ENCODE measurements around the gene CORO1C. TPM values are rescaled to one million over a fixed set of nuclear protein-coding genes. Genes with fewer than 3 reads are reported as not detected.

Gene CORO1C
- total and polyA plus RNA-seq, 2 donors (not counting 3 experiments of a cell fraction or from before 2014, with no cell fraction given), result 150 to 240 TPM

DNA sequence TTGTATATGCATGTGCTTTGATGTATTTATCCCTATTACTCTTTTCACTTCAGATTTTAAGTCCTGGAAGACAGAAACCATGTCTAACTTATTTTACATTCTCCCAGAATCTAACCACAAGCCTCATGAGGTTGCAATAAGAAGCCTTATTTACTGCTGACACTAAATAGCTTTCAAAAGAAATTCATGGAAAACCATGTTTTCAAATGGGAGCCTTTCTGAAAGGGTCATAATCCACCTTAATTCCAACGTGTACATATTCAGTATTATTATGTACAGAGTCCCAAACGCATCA, 34.4 kb downstream of the CORO1C start:
- Histone ChIP-seq H3K79me2 (ENCODE audit: control insufficient read depth, insufficient read depth, low read length) (peaks cover 86% of the 10 kb centered on the region), H3K4me2 (ENCODE audit: insufficient read depth, low read length) (no peak overlapping the region), H3K27me3 (ENCODE audit: control insufficient read depth in 2 of 2, insufficient read depth in 2 of 2, low read length in 2 of 2) (no peaks in the 10 kb centered on the region), H3K36me3 (ENCODE audit: control insufficient read depth in 2 of 2, extremely low read depth in 1 of 2, insufficient read depth in 2 of 2, low read length in 2 of 2) (peaks cover 7 to 8% of the 10 kb centered on the region in 2 experiments), H3K4me1 (ENCODE audit: control insufficient read depth, extremely low read depth, insufficient read depth, low read length) (peaks cover 16% of the 10 kb centered on the region), H3K9me1 (replicated peaks; ENCODE audit: control insufficient read depth, extremely low read depth, insufficient read depth, low read length) (no peaks in the 10 kb centered on the region), H4K20me1 (replicated peaks; ENCODE audit: control insufficient read depth, extremely low read depth, insufficient read depth, low read length) (no peaks in the 10 kb centered on the region), H3K9ac (replicated peaks; ENCODE audit: extremely low read depth, insufficient read depth, low read length) (no peak overlapping the region), H3K9me3 (replicated peaks; ENCODE audit: control insufficient read depth, insufficient read depth, low read length) (no peaks in the 10 kb centered on the region), H2AFZ (ENCODE audit: low read depth, low read length) (no peak overlapping the region), H3K27ac (ENCODE audit: insufficient read depth, low read depth, low read length) (no peak overlapping the region), H3K4me3 (replicated peaks in 1 of 3; ENCODE audit: insufficient read depth in 1 of 3, low read depth in 1 of 3, low read length in 3 of 3) (no peak overlapping the region)
- DNase-seq (ENCODE audit: low read depth, low spot score) (no peak), FAIRE-seq (no peak)
- CTCF ChIA-PET, result interaction anchor here (1.0 kb wide), 1 partner anchor 9 kb away, joined by 3 read pairs; no protein-coding TSS in a partner anchor
- BruUV-seq (replicated peaks), result no TSS peak
- intact Hi-C loops (cut with micrococcal nuclease), result no loop called here
- TF ChIP-seq MYC (IDR thresholded peaks at IDR 0.05; ENCODE audit: low read depth, low read length) (no peak), FOS (IDR thresholded peaks at IDR 0.05; ENCODE audit: borderline replicate concordance, insufficient read depth, low read length) (no peak), JUN (IDR thresholded peaks at IDR 0.05; ENCODE audit: borderline replicate concordance, insufficient read depth, insufficient read length, low read depth) (no peak)
- POLR2A ChIA-PET, result no interaction called here
- dilution Hi-C loops (cut with MboI; ENCODE audit: extremely low pct_ligation_motif_present, low sequenced_read_pairs), result no loop called here

DNA sequence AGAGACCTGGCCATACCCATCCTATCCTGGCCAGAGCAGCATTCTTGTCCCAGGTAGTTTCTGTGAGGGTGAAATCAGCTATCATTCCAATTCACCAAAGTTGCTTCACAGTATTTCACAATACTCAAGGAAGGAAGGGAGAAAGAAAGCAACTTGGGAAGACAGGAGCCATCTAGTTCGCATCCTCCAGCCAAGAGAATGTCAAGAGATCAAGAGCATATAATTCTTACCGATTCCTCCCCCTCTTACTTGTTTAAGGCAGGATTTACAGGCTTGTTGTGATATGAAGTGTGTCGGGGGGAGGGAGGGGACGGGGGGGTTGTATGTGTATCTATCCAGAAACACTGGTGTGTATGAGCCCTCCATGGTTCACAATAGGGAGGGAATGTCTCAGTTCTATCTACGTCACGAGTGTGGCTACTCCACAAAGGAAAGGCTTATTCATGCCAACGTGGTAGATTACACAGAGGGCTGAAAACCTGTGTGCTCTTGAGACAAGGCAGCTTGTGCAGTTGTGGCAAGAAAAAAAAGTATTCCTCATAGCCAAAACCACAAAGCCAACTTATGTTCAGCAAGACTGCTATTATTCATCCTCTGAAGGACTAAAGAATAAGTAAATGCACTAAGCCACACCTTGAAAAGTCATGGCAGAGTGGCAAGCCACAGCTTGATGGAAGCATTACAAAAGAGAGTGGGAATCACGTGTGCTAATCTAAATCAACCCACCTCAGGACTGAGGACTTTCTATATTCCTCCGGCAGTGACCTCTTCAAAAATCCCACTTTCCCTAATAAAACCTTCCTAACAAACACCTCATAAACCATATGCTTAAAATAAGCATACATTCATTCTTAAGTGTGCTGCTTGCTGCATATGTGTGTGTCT, 35.0 kb downstream of the CORO1C start:
- H3K4me1 ChIP-seq (ENCODE audit: control insufficient read depth, extremely low read depth, insufficient read depth, low read length), result peaks cover 18% of the 10 kb centered on the region
- ChIA-PET CTCF (interaction anchor here (0.9 to 1.4 kb wide), 4 partner anchors 10 to 34 kb away, joined by 3 to 5 read pairs (median 4); no protein-coding TSS in a partner anchor), POLR2A (no interaction called here)
- DNase-seq (ENCODE audit: low read depth, low spot score) (no peak), FAIRE-seq (no peak)
- BruUV-seq (replicated peaks), result no TSS peak
- H3K27me3 ChIP-seq (ENCODE audit: control insufficient read depth in 2 of 2, insufficient read depth in 2 of 2, low read length in 2 of 2), result no peaks in the 10 kb centered on the region
- H2AFZ ChIP-seq (ENCODE audit: low read depth, low read length), result no peak overlapping the region
- no peak overlapping the region for H3K27ac ChIP-seq (ENCODE audit: insufficient read depth, low read depth, low read length)
- no peaks in the 10 kb centered on the region for H3K9me3 ChIP-seq (replicated peaks; ENCODE audit: control insufficient read depth, insufficient read depth, low read length)
- intact Hi-C loops (cut with micrococcal nuclease) (no loop called here), dilution Hi-C loops (cut with MboI; ENCODE audit: extremely low pct_ligation_motif_present, low sequenced_read_pairs) (no loop called here)
- no peak for TF ChIP-seq JUN (IDR thresholded peaks at IDR 0.05; ENCODE audit: borderline replicate concordance, insufficient read depth, insufficient read length, low read depth)
- no peak for TF ChIP-seq POLR2A (IDR thresholded peaks at IDR 0.05; ENCODE audit: low read depth, low read length)
- TF ChIP-seq EZH2 (IDR thresholded peaks at IDR 0.05; ENCODE audit: borderline replicate concordance, low read depth, low read length, severe bottlenecking), result no peak
- TF ChIP-seq, protein P1, sequence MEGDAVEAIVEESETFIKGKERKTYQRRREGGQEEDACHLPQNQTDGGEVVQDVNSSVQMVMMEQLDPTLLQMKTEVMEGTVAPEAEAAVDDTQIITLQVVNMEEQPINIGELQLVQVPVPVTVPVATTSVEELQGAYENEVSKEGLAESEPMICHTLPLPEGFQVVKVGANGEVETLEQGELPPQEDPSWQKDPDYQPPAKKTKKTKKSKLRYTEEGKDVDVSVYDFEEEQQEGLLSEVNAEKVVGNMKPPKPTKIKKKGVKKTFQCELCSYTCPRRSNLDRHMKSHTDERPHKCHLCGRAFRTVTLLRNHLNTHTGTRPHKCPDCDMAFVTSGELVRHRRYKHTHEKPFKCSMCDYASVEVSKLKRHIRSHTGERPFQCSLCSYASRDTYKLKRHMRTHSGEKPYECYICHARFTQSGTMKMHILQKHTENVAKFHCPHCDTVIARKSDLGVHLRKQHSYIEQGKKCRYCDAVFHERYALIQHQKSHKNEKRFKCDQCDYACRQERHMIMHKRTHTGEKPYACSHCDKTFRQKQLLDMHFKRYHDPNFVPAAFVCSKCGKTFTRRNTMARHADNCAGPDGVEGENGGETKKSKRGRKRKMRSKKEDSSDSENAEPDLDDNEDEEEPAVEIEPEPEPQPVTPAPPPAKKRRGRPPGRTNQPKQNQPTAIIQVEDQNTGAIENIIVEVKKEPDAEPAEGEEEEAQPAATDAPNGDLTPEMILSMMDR (IDR thresholded peaks at IDR 0.05; ENCODE audit: extremely low read depth in 1 of 2, insufficient read depth in 1 of 2, low read depth in 1 of 2, low read length in 2 of 2), result no peak
- no peak for TF ChIP-seq POLR2AphosphoS5 (IDR thresholded peaks at IDR 0.05; ENCODE audit: insufficient read depth, low read depth, low read length)
- TF ChIP-seq MYC (IDR thresholded peaks at IDR 0.05; ENCODE audit: low read depth, low read length), result no peak
- no peak for TF ChIP-seq GATA2 (IDR thresholded peaks at IDR 0.05; ENCODE audit: insufficient read depth, insufficient read length, low read depth, low read length)
- TF ChIP-seq FOS (IDR thresholded peaks at IDR 0.05; ENCODE audit: borderline replicate concordance, insufficient read depth, low read length), result no peak
- TF ChIP-seq, protein P2, sequence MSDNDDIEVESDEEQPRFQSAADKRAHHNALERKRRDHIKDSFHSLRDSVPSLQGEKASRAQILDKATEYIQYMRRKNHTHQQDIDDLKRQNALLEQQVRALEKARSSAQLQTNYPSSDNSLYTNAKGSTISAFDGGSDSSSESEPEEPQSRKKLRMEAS (IDR thresholded peaks at IDR 0.05; ENCODE audit: insufficient read depth, insufficient read length), result no peak
- H3K79me2 ChIP-seq (ENCODE audit: control insufficient read depth, insufficient read depth, low read length), result peaks cover 80% of the 10 kb centered on the region
- H3K36me3 ChIP-seq (ENCODE audit: control insufficient read depth in 2 of 2, extremely low read depth in 1 of 2, insufficient read depth in 2 of 2, low read length in 2 of 2), result peaks cover 7 to 8% of the 10 kb centered on the region in 2 experiments
- no peaks in the 10 kb centered on the region for H4K20me1 ChIP-seq (replicated peaks; ENCODE audit: control insufficient read depth, extremely low read depth, insufficient read depth, low read length)
- H3K9ac ChIP-seq (replicated peaks; ENCODE audit: extremely low read depth, insufficient read depth, low read length), result no peak overlapping the region
- no peak overlapping the region for H3K4me3 ChIP-seq (replicated peaks in 1 of 3; ENCODE audit: insufficient read depth in 1 of 3, low read depth in 1 of 3, low read length in 3 of 3)
- H3K4me2 ChIP-seq (ENCODE audit: insufficient read depth, low read length), result no peak overlapping the region
- no peaks in the 10 kb centered on the region for H3K9me1 ChIP-seq (replicated peaks; ENCODE audit: control insufficient read depth, extremely low read depth, insufficient read depth, low read length)

All from endothelial cell of umbilical vein (primary cell).